HepG2 (cell line): Measurements from ENCODE around the gene PCIF1. TPM values are rescaled to one million over a fixed set of nuclear protein-coding genes. Genes with fewer than 3 reads are reported as not detected.

Source experiments
- CBX5 ChIP-seq: sonication (generic); formaldehyde crosslinking; IDR thresholded peaks from 2 replicates; pipeline ENCODE4 v1.4.0; 2020; ENCODE audit warnings: missing genetic modification reagents, borderline replicate concordance
- FOXP1 ChIP-seq, 2 experiments: fragments of 450-650 bp in 1 of 2; IDR thresholded peaks; 2 replicates each; pipeline ENCODE4 v1.6.1; 2017 to 2018; ENCODE audit warnings: antibody characterized with exemption in 1 of 2
- GZF1 ChIP-seq: sonication (generic); formaldehyde crosslinking; IDR thresholded peaks from 2 replicates; pipeline ENCODE4 v1.5.1; 2020; ENCODE audit warnings: mild to moderate bottlenecking, missing genetic modification reagents
- HNRNPUL1 ChIP-seq: fragments of 200-400 bp; formaldehyde crosslinking; IDR thresholded peaks from 2 replicates; pipeline ENCODE4 v1.6.1; 2017; ENCODE audit warnings: low read depth, mild to moderate bottlenecking, low read length, moderate library complexity
- MTA1 ChIP-seq: sonication (generic); formaldehyde crosslinking; IDR thresholded peaks from 2 replicates; pipeline ENCODE4 v1.4.0; 2020; ENCODE audit warnings: missing genetic modification reagents, mild to moderate bottlenecking, borderline replicate concordance
- RBM22 ChIP-seq: fragments of 200-400 bp; formaldehyde crosslinking; optimal IDR thresholded peaks from 2 replicates; pipeline ENCODE3; 2017; ENCODE audit warnings: mild to moderate bottlenecking, low read length, moderate library complexity
- SCMH1 ChIP-seq: sonication (generic); formaldehyde crosslinking; IDR thresholded peaks from 2 replicates; pipeline ENCODE4 v1.9.0; 2021; ENCODE audit warnings: missing genetic modification reagents, mild to moderate bottlenecking, borderline replicate concordance
- TERF1 ChIP-seq: sonication (generic); formaldehyde crosslinking; IDR thresholded peaks from 2 replicates; pipeline ENCODE4 v1.8.0; 2022; ENCODE audit warnings: mild to moderate bottlenecking, missing genetic modification reagents, moderate library complexity
- TFDP1 ChIP-seq: IDR thresholded peaks from 2 replicates; pipeline ENCODE4 v1.6.1; 2016; ENCODE audit warnings: missing compliant biosample characterization, missing genetic modification reagents, borderline replicate concordance
- TFE3 ChIP-seq: IDR thresholded peaks from 2 replicates; pipeline ENCODE4 v1.6.1; 2016
- ZBTB10 ChIP-seq: sonication (generic); formaldehyde crosslinking; IDR thresholded peaks from 2 replicates; pipeline ENCODE4 v1.4.0; 2020; ENCODE audit warnings: missing genetic modification reagents, borderline replicate concordance
- ZMAT3 ChIP-seq: sonication (generic); formaldehyde crosslinking; conservative IDR thresholded peaks from 2 replicates; pipeline ENCODE4 v1.7.0; 2021; ENCODE audit warnings: missing genetic modification reagents
- ZNF264 ChIP-seq: sonication (generic); formaldehyde crosslinking; IDR thresholded peaks from 2 replicates; pipeline ENCODE4 v1.4.0; 2020; ENCODE audit warnings: missing genetic modification reagents
- ZNF501 ChIP-seq: sonication (generic); formaldehyde crosslinking; IDR thresholded peaks from 2 replicates; pipeline ENCODE4 v1.5.1; 2020; ENCODE audit warnings: mild to moderate bottlenecking, moderate library complexity, missing genetic modification reagents
- ZNF547 ChIP-seq: sonication (generic); formaldehyde crosslinking; IDR thresholded peaks from 2 replicates; pipeline ENCODE4 v1.5.1; 2020; ENCODE audit warnings: mild to moderate bottlenecking, missing genetic modification reagents
- ZNF549 ChIP-seq: sonication (generic); formaldehyde crosslinking; IDR thresholded peaks from 2 replicates; pipeline ENCODE4 v1.5.0; 2020; ENCODE audit warnings: missing genetic modification reagents
- ZNF639 ChIP-seq: conservative IDR thresholded peaks from 2 replicates; pipeline ENCODE4 v1.6.1; 2018; ENCODE audit warnings: missing genetic modification reagents
- ZNF790 ChIP-seq: sonication (generic); formaldehyde crosslinking; IDR thresholded peaks from 2 replicates; pipeline ENCODE4 v1.8.0; 2022; ENCODE audit warnings: missing genetic modification reagents, mild to moderate bottlenecking, borderline replicate concordance
- ZSCAN29 ChIP-seq: sonication (generic); formaldehyde crosslinking; conservative IDR thresholded peaks from 2 replicates; pipeline ENCODE4 v1.4.0; 2020; ENCODE audit warnings: mild to moderate bottlenecking, missing genetic modification reagents
- polyA plus RNA-seq, 8 experiments: library from polyadenylated mRNA; depleted of rRNA in 3 of 8; stranded (reverse) in 7 of 8; unstranded in 1 of 8; fragments of >200 nt; fragmentation: Illumina TruSeq in 4 of 8; extraction: Trizol in 4 of 8; gene quantifications; 2 replicates each; pipeline versions ENCODE4 v1.2.1 to v1.2.3, GENCODE V29; 2011 to 2016; ENCODE audit warnings: low read depth in 4 of 8, missing spikeins in 1 of 8, mixed read lengths in 1 of 8; ENCODE audit not compliant: insufficient read depth in 1 of 8
- total RNA-seq, 5 experiments: library from RNA; depleted of rRNA; stranded (reverse); fragments of >200 nt; fragmentation: Illumina TruSeq; extraction: Trizol; gene quantifications; 2 replicates each; pipeline ENCODE4 v1.2.3, GENCODE V29; 2016; ENCODE audit warnings: low read depth in 1 of 5

Gene PCIF1
- total and polyA plus RNA-seq, 2 of the 13 experiments (the other 11 are each of a cell fraction or from before 2014, with no cell fraction given): 20.9 to 24.4 TPM

- TF ChIP-seq FOXP1 (IDR thresholded peaks at IDR 0.05): no peak
- TF ChIP-seq FOXP1 (CRISPR knock-in tag; IDR thresholded peaks at IDR 0.05): 0 out of 2 replicates have a peak, but pooled peaks have one; percentile 50
- TF ChIP-seq HNRNPUL1: no peak
- 0 out of 2 replicates have a peak, but pooled peaks have one; percentile 45 for TF ChIP-seq CBX5 (CRISPR knock-in tag)
- TF ChIP-seq GZF1 (CRISPR knock-in tag): peak; percentile 81; the same call in 1 of the 2 replicates
- no peak for TF ChIP-seq MTA1
- TF ChIP-seq ZNF639: no peak
- no peak for TF ChIP-seq ZNF549 (CRISPR knock-in tag)
- TF ChIP-seq ZNF790 (CRISPR knock-in tag): no peak
- TF ChIP-seq ZSCAN29: peak; percentile 22; the same call in 1 of the 2 replicates
- no peak for TF ChIP-seq TFDP1 (CRISPR knock-in tag)
- TF ChIP-seq ZNF501 (CRISPR knock-in tag): 0 out of 2 replicates have a peak, but pooled peaks have one; percentile 23
- no peak for TF ChIP-seq ZNF547 (CRISPR knock-in tag)
- peak; percentile 17; the same call in 1 of the 2 replicates for TF ChIP-seq TFE3 (CRISPR knock-in tag)
- TF ChIP-seq RBM22: no peak
- 0 out of 2 replicates have a peak, but pooled peaks have one; percentile 52 for TF ChIP-seq ZNF264
- no peak for TF ChIP-seq SCMH1 (CRISPR knock-in tag)
- 0 out of 2 replicates have a peak, but pooled peaks have one; percentile 12 for TF ChIP-seq ZBTB10 (CRISPR knock-in tag)
- TF ChIP-seq TERF1 (CRISPR knock-in tag): no peak
- 0 out of 2 replicates have a peak, but pooled peaks have one; percentile 40 for TF ChIP-seq ZMAT3
Observed at GRCh38 chr20:45935416-45936046, 1.0 kb downstream of the PCIF1 start (continued).
